Measurements from ENCODE around the gene ABHD8. TPM values are rescaled to one million over a fixed set of nuclear protein-coding genes. Genes with fewer than 3 reads are reported as not detected.

The ABHD8 gene
- total RNA-seq, 1 experiment from 2014 or later: 5.2 TPM

DNA sequence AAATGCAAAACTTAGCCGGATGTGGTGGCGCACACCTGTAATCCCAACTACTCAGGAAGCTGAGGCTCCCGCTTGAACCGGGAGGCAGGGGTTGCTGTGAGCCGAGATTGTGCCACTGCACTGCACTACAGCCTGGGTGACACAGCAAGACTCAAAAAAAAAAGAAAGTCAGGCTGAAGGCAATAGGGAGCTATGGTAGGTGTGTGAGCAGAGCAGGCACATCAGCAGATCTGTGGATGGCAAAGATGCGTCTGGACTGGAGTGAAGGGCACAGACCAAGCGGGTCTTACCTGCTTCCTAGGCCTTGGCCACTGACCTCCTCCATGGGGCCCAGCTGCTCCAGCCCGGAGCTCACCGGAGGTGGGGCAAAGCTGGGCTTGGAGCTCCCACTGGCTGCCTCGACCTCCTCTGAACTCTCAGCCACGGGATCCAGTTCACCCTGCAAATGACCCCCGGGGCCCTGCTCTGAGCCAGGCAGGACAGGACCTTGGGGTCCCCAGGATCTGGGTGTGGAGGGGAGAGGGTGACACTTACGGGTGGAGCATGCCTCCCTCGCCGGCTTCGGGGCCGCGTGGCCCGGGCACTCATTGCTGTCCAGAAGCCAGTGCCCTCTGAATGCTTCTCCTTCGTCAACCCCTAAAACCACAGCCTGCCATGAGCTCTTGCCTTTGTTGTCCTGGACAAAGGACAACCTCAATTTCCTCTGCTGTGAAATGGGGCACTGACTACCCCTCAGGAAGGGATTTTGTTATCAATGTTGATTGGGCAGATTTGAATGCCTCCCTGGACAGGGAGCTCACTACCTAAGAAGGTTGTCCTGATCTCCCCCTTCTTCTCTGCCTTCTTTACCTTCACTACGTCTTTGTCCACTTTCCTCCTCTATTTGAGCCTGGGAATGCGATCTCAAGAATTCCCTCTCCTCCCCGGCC lies 39.2 kb downstream of the ABHD8 start:
- no peak for ATAC-seq
- H3K36me3 ChIP-seq (ENCODE audit: control insufficient read depth in 1 of 2, insufficient read depth in 2 of 2, low read length in 2 of 2): peaks cover 0 to 4% of the 10 kb centered on the region in 2 experiments; a peak in 1 of 4 replicates
- DNase-seq (ENCODE audit: low read depth, low spot score): no peak
- ChIA-PET RAD21 (ENCODE audit: low non-redundant PET in 1 of 2, low total read pairs in 2 of 2, uncharacterized antibody in 2 of 2, unreplicated experiment in 2 of 2) (no interaction called here), CTCF (no interaction called here), POLR2A (interaction anchor here (1.3 kb wide), 1 partner anchor 29 kb away, joined by 3 read pairs; no protein-coding TSS in a partner anchor)
- H3K4me2 ChIP-seq (ENCODE audit: low read length): no peak overlapping the region
- H3K9me2 ChIP-seq (ENCODE audit: insufficient read depth): no peaks in the 10 kb centered on the region
- H3K9ac ChIP-seq (ENCODE audit: low read length): no peak overlapping the region
- TF ChIP-seq, protein P1, sequence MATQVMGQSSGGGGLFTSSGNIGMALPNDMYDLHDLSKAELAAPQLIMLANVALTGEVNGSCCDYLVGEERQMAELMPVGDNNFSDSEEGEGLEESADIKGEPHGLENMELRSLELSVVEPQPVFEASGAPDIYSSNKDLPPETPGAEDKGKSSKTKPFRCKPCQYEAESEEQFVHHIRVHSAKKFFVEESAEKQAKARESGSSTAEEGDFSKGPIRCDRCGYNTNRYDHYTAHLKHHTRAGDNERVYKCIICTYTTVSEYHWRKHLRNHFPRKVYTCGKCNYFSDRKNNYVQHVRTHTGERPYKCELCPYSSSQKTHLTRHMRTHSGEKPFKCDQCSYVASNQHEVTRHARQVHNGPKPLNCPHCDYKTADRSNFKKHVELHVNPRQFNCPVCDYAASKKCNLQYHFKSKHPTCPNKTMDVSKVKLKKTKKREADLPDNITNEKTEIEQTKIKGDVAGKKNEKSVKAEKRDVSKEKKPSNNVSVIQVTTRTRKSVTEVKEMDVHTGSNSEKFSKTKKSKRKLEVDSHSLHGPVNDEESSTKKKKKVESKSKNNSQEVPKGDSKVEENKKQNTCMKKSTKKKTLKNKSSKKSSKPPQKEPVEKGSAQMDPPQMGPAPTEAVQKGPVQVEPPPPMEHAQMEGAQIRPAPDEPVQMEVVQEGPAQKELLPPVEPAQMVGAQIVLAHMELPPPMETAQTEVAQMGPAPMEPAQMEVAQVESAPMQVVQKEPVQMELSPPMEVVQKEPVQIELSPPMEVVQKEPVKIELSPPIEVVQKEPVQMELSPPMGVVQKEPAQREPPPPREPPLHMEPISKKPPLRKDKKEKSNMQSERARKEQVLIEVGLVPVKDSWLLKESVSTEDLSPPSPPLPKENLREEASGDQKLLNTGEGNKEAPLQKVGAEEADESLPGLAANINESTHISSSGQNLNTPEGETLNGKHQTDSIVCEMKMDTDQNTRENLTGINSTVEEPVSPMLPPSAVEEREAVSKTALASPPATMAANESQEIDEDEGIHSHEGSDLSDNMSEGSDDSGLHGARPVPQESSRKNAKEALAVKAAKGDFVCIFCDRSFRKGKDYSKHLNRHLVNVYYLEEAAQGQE (IDR thresholded peaks at IDR 0.05; ENCODE audit: low read depth): no peak
- TF ChIP-seq EGR1 (IDR thresholded peaks at IDR 0.05; ENCODE audit: low read depth) (no peak), EZH2phosphoT487 (IDR thresholded peaks at IDR 0.05; ENCODE audit: borderline replicate concordance) (no peak), ELF1 (IDR thresholded peaks at IDR 0.05; ENCODE audit: borderline replicate concordance, low read depth) (no peak), CEBPB (IDR thresholded peaks at IDR 0.05; ENCODE audit: low read depth) (no peak), MAX (IDR thresholded peaks at IDR 0.05) (no peak), EZH2 (IDR thresholded peaks at IDR 0.05) (no peak), TCF7L2 (IDR thresholded peaks at IDR 0.05; ENCODE audit: borderline replicate concordance, extremely low read depth, insufficient read depth, insufficient read length) (no peak), SP1 (IDR thresholded peaks at IDR 0.05; ENCODE audit: low read depth) (no peak), ATF3 (IDR thresholded peaks at IDR 0.05) (no peak), POLR2AphosphoS5 (IDR thresholded peaks at IDR 0.05; ENCODE audit: low read depth, low read length) (no peak), POLR2A (IDR thresholded peaks at IDR 0.05; ENCODE audit: borderline replicate concordance, extremely low read depth, insufficient read depth, insufficient read length) (no peak)
- TF ChIP-seq, protein P2, sequence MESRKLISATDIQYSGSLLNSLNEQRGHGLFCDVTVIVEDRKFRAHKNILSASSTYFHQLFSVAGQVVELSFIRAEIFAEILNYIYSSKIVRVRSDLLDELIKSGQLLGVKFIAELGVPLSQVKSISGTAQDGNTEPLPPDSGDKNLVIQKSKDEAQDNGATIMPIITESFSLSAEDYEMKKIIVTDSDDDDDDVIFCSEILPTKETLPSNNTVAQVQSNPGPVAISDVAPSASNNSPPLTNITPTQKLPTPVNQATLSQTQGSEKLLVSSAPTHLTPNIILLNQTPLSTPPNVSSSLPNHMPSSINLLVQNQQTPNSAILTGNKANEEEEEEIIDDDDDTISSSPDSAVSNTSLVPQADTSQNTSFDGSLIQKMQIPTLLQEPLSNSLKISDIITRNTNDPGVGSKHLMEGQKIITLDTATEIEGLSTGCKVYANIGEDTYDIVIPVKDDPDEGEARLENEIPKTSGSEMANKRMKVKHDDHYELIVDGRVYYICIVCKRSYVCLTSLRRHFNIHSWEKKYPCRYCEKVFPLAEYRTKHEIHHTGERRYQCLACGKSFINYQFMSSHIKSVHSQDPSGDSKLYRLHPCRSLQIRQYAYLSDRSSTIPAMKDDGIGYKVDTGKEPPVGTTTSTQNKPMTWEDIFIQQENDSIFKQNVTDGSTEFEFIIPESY (IDR thresholded peaks at IDR 0.05; ENCODE audit: extremely low read depth, insufficient replicate concordance, low read length): no peak
- no peak overlapping the region for H3K27ac ChIP-seq (ENCODE audit: low read depth, low read length)
- H3K27me3 ChIP-seq (ENCODE audit: insufficient read depth, low read length): no peaks in the 10 kb centered on the region
- intact Hi-C loops (cut with micrococcal nuclease): no loop called here
- peaks cover 15% of the 10 kb centered on the region for H3K79me2 ChIP-seq (ENCODE audit: insufficient read depth, low read length)
- peaks cover 3 to 17% of the 10 kb centered on the region in 2 experiments; a peak in 3 of 4 replicates for H3K4me1 ChIP-seq (ENCODE audit: control insufficient read depth in 1 of 2, insufficient read depth in 2 of 2, low read length in 2 of 2)
- no peak overlapping the region for H2AFZ ChIP-seq (ENCODE audit: low read depth, low read length, poor library complexity, severe bottlenecking)
- no peaks in the 10 kb centered on the region for H3K9me3 ChIP-seq (ENCODE audit: control insufficient read depth in 1 of 2, insufficient read depth in 1 of 2, low read depth in 1 of 2, low read length in 2 of 2)
- no peak overlapping the region for H3K4me3 ChIP-seq (replicated peaks in 1 of 2; ENCODE audit: low read depth in 1 of 2, low read length in 2 of 2)
- no TSS peak for BruUV-seq (replicated peaks)
- no peaks in the 10 kb centered on the region for H4K20me1 ChIP-seq (ENCODE audit: insufficient read depth)

Data from HCT116 (cell line).